Spleen (tissue), 7 donors: ENCODE results near the gene GGTLC1.

ENCODE experiments used
- POLR2A ChIP-seq, 3 donors: fragments of 450-650 bp; IDR thresholded peaks; one replicate each; pipeline ENCODE4 v1.5.1; 2017; ENCODE audit warnings: antibody characterized with exemption in 3 of 3, mild to moderate bottlenecking in 1 of 3
- POLR2AphosphoS5 ChIP-seq, 3 donors: sonication (generic); formaldehyde crosslinking; IDR thresholded peaks; one replicate each; pipeline ENCODE4 v1.5.1; 2017; ENCODE audit warnings: antibody characterized with exemption in 3 of 3
- TF ChIP-seq, protein P1 (sequence below), 11 experiments: fragments of 200-600 bp in 7 of 11; fragments of 450-650 bp in 4 of 11; sonication (generic) in 4 of 11; IDR thresholded peaks in 8 of 11; conservative IDR thresholded peaks in 3 of 11; 1 replicate in 7 of 11; 2 replicates in 4 of 11; pipeline versions ENCODE4 v1.4.0 to v1.8.0; 2016 to 2021; ENCODE audit warnings: antibody characterized with exemption in 11 of 11, inconsistent platforms in 4 of 11, mild to moderate bottlenecking in 1 of 11
- donor health status: DM: no; HTN: no; CAD: no; lungs with moderate emphysema.
- donor health status: DM: no; HTN: no; CAD: no.
- donor health status: DM: no; HTN: no; CAD: no.

DNA sequence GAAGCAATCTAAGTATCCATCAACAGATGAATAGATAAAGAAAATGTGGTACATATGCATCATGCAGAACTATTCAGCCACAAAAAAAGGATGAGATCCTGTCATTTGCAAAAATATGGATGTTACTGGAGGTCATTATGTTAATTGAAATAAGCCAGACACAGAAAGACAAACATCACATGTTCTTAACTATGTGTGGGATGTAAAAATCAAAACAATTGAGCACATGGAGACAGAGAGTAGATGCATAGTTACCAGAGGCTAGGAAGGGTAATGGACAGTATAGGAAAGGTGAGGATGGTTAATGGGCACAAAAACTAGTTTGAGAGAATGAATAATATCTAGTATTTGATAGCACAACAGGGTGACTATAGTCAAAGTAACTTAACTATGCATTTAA is 26.3 kb downstream of the GGTLC1 start:
- TF ChIP-seq, protein P1, sequence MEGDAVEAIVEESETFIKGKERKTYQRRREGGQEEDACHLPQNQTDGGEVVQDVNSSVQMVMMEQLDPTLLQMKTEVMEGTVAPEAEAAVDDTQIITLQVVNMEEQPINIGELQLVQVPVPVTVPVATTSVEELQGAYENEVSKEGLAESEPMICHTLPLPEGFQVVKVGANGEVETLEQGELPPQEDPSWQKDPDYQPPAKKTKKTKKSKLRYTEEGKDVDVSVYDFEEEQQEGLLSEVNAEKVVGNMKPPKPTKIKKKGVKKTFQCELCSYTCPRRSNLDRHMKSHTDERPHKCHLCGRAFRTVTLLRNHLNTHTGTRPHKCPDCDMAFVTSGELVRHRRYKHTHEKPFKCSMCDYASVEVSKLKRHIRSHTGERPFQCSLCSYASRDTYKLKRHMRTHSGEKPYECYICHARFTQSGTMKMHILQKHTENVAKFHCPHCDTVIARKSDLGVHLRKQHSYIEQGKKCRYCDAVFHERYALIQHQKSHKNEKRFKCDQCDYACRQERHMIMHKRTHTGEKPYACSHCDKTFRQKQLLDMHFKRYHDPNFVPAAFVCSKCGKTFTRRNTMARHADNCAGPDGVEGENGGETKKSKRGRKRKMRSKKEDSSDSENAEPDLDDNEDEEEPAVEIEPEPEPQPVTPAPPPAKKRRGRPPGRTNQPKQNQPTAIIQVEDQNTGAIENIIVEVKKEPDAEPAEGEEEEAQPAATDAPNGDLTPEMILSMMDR (IDR thresholded peaks at IDR 0.05 in 8 of 11, conservative IDR thresholded peaks at IDR 0.05 in 3 of 11) = no peak
- no peak for TF ChIP-seq POLR2A (IDR thresholded peaks at IDR 0.05)
- no peak for TF ChIP-seq POLR2AphosphoS5 (IDR thresholded peaks at IDR 0.05)
